ENCODE measurements around the gene ASL. TPM values are rescaled to one million over a fixed set of nuclear protein-coding genes. Genes with fewer than 3 reads are reported as not detected.

ASL gene
- total RNA-seq: 6.3 TPM

DNA sequence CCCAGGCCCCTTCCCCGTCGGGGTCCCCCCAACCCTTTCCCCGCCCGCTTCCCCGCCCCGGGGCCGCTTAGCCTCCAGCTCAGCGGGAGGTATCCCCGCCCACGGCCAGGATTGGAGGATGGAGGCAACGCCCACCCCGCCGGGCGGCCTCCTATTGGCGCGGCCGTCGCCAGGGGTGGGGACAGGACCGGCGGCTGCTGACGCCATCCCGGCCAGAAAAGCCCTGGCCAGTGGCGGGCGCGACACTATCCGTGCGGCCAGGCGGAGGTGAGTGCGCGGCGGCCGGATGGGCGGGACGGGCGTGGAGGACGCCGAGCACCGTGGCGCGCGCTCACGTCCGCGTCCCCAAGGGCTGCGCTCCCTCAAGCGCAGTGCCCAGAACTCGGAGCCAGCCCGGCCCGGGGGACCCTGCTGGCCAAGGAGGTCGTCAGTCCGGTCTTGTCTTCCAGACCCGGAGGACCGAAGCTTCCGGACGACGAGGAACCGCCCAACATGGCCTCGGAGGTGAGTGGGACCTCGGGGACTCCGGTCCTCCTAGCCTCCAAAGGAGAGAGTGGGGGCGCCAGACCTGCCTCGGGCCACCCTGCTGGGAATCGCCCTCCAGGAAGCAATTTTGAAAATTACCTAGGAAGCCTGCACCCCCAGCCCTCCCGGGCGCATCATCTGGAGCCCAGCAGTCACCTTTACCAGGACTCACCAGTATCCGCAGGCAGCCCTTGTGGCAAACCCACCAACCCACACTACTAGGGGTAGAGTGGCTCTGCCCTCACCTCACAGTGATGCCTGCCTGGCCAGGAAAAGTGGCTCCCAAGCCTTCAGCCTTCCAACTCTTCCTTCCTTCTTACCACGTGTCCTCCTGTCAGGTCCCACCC lies at the start of gene ASL:
TSS of gene ASL (plus strand) at position 230 of the 872 bp plus-strand sequence. CDS start at position 493, 263 bp downstream.

DNA sequence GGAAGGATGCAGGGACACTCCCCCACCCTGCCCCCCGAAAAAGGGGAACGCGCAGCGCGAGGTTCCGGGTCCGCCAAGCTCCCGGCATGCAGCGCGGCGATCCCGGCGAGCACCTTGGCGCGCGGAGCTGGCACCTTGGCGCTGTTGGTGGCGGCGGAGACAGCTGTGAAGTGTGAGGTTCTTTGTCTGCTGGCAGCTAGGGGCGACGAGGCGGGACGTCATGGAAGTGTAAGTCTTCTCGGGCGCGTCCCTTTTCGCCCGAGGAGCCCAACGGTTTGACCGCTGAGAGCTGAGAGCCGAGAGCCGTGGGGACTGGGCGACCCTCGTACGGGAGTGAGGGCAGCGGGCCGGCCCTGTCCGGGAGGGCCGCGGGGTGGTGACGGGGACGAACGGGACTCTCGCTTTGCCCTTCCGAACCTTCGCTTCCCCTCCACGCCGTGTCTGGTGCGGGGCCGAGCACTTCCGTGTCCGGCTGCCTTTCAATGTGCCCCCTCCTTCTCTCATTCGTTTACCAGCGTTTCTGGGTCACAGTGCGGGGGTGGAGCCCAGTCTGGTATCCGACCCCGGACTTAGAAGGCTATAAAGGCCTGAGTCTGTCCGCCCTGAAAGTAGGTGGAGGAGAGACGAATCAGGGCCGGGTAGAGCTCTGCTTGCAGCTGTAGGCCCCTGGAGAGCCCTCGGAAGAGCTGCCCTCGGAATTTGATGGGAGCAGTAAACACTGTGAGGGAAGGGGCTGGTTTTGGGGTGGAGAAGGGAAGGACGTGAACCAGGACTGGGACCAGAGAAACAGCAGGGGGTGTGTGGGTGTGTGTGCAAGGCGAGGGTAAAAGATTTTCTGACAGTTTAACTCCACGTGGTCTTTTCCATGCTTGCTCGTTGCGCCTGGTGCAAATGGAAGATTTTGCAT lies 39.4 kb downstream of the ASL start, which contains the start of gene CRCP:
TSS of gene CRCP (plus strand) at position 105 of the 907 bp plus-strand sequence. CDS start at position 221, 116 bp downstream.

Other genes with a start within 250 kb of the ASL start
- 25.4 TPM for gene VKORC1L1, start 202.7 kb upstream of the ASL start, total RNA-seq
- 25.0 TPM for gene GUSB, start 93.6 kb upstream of the ASL start, total RNA-seq
- 54.5 TPM for gene CRCP, start 39.0 kb downstream of the ASL start, total RNA-seq
- gene TPST1, start 129.5 kb downstream of the ASL start, total RNA-seq: 75.7 TPM

Measured in parietal lobe (tissue), 1 donor.